CD4-positive, alpha-beta memory T cell (primary cell): Measurements from ENCODE around the gene KCTD13. TPM values are rescaled to one million over a fixed set of nuclear protein-coding genes. Genes with fewer than 3 reads are reported as not detected.
"Not testable (repeated sequence)": the region's sequence is repeated elsewhere in the genome, so short reads cannot be mapped to it uniquely, and the experiment has no call there.

Experiments
- CTCF ChIA-PET: fragments of 350-600 bp; sonication (Branson Sonifier 250); formaldehyde crosslinking; loops from one replicate; lab custom pipeline; 2021; ENCODE audit warnings: inconsistent platforms; ENCODE audit not compliant: partially characterized antibody; lab: Charles Lee
- POLR2A ChIA-PET: fragments of 350-600 bp; sonication (Branson Sonifier 250); formaldehyde crosslinking; loops from one replicate; lab custom pipeline; 2021; ENCODE audit not compliant: partially characterized antibody; lab: Charles Lee
- DNase-seq, 5 donors: peaks; one replicate each; pipeline versions ENCODE4 v3.0.0 to v3.0.0-alpha.2; 2020 to 2022; ENCODE audit warnings: mixed read lengths in 1 of 5
- H3K27ac ChIP-seq: one replicate; pipeline ENCODE4 v1.7.0; 2013; ENCODE audit warnings: low read depth, low read length
- H3K27me3 ChIP-seq: 2 replicates; pipeline ENCODE4 v1.7.0; 2013; ENCODE audit warnings: mild to moderate bottlenecking, low read length, moderate library complexity; ENCODE audit not compliant: insufficient read depth
- H3K36me3 ChIP-seq: 2 replicates; pipeline ENCODE4 v1.7.0; 2013; ENCODE audit warnings: mild to moderate bottlenecking, low read length, moderate library complexity; ENCODE audit not compliant: insufficient read depth
- H3K4me1 ChIP-seq: 2 replicates; pipeline ENCODE4 v1.7.0; 2013; ENCODE audit warnings: mild to moderate bottlenecking, low read length, moderate library complexity; ENCODE audit not compliant: insufficient read depth
- H3K4me3 ChIP-seq, 2 donors: one replicate each; pipeline ENCODE4 v1.7.0; 2013; ENCODE audit warnings: low read length in 2 of 2, mild to moderate bottlenecking in 1 of 2
- H3K9me3 ChIP-seq, 2 donors: one replicate each; pipeline ENCODE4 v1.7.0; 2013; ENCODE audit warnings: low read length in 2 of 2, control low read depth in 1 of 2; ENCODE audit not compliant: control insufficient read depth in 1 of 2
- H3K27ac Mint-ChIP-seq, 7 donors: one replicate each; pipeline ENCODE4 v1.8.0; 2020 to 2021; ENCODE audit warnings: mixed read lengths in 7 of 7, mild to moderate bottlenecking in 6 of 7, inconsistent platforms in 3 of 7, moderate library complexity in 3 of 7
- H3K27me3 Mint-ChIP-seq, 2 donors: one replicate each; pipeline ENCODE4 v1.8.0; 2020 to 2021; ENCODE audit warnings: mixed read lengths in 2 of 2
- H3K36me3 Mint-ChIP-seq, 2 donors: one replicate each; pipeline ENCODE4 v1.8.0; 2020 to 2021; ENCODE audit warnings: mixed read lengths in 2 of 2, inconsistent platforms in 1 of 2, mild to moderate bottlenecking in 1 of 2
- H3K4me1 Mint-ChIP-seq, 4 donors: one replicate each; pipeline ENCODE4 v1.8.0; 2020 to 2021; ENCODE audit warnings: mixed read lengths in 4 of 4, mild to moderate bottlenecking in 1 of 4
- H3K4me3 Mint-ChIP-seq, 8 donors: one replicate each; pipeline ENCODE4 v1.8.0; 2020 to 2021; ENCODE audit warnings: mixed read lengths in 8 of 8, mild to moderate bottlenecking in 7 of 8, moderate library complexity in 6 of 8, inconsistent platforms in 3 of 8
- H3K9me3 Mint-ChIP-seq, 8 donors: one replicate each; pipeline ENCODE4 v1.8.0; 2020 to 2021; ENCODE audit warnings: mixed read lengths in 8 of 8, mild to moderate bottlenecking in 5 of 8, inconsistent platforms in 3 of 8, moderate library complexity in 1 of 8
- intact Hi-C: fragments of 100-400 bp; cut with micrococcal nuclease; formaldehyde crosslinking; loops from one replicate; pipeline ENCODE4 v1.15.1; 2023
- polyA plus RNA-seq, 2 donors: library from polyadenylated mRNA; unstranded; fragments of 300-500 nt; fragmentation: Illumina TruSeq; gene quantifications; one replicate each; pipeline ENCODE4 v1.2.3, GENCODE V29; 2021
- total RNA-seq, 2 experiments: library from RNA; stranded (reverse); gene quantifications; one replicate each; pipeline ENCODE4 v1.2.3, GENCODE V29; 2021

Gene KCTD13
- total and polyA plus RNA-seq, 4 experiments from 2014 or later, result 6.0 to 87.3 (median 51.0) TPM

GRCh38 chr16:29897333-29897732, 28.7 kb downstream of the KCTD13 start:
- peaks cover 16 to 24% of the 10 kb centered on the region in 2 donors for H3K27me3 Mint-ChIP-seq
- no peaks in the 10 kb centered on the region for H3K36me3 ChIP-seq
- intact Hi-C loops, result no loop called here
- CTCF ChIA-PET, result no interaction called here
- no peaks in the 10 kb centered on the region for H3K9me3 ChIP-seq
- peaks cover 0 to 5% (median 3%) of the 10 kb centered on the region in 4 donors for H3K4me1 Mint-ChIP-seq
- POLR2A ChIA-PET, result no interaction called here
- peaks cover 0 to 3% (median 0%) of the 10 kb centered on the region in 8 donors for H3K9me3 Mint-ChIP-seq
- H3K4me1 ChIP-seq, result peaks cover 15% of the 10 kb centered on the region
- H3K27me3 ChIP-seq, result peaks cover 10% of the 10 kb centered on the region
- DNase-seq, result no peak
- no peak overlapping the region for H3K4me3 ChIP-seq
- peak overlapping the region in 1 of 8 donors; percentile 2 for H3K4me3 Mint-ChIP-seq
- H3K27ac Mint-ChIP-seq, result no peak overlapping the region
- no peaks in the 10 kb centered on the region for H3K36me3 Mint-ChIP-seq
- no peak overlapping the region for H3K27ac ChIP-seq

DNA sequence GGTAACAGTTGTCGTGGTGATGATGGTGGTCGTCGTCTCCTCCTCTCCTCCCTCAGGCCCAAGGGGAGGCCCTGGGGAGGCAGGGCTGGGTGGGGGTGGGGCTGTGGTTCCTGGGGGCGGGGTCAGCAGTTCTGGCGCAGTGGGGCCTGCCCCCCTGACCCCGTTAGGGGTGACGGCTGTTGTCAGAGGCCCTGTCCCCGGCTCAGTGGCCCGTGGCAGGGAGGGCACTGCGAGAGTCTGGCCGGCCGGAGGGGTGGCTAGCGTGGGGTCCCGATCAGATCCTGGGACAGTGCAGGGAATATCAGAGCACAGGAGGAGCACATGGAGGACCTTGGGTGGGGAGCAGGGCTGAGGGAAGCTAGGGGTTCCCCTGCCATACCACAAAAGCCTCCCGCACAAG, 29.2 kb downstream of the KCTD13 start:
- no peak overlapping the region for H3K4me3 ChIP-seq
- CTCF ChIA-PET, result no interaction called here
- no peak overlapping the region for H3K27ac ChIP-seq
- POLR2A ChIA-PET, result no interaction called here
- peaks cover 15% of the 10 kb centered on the region for H3K4me1 ChIP-seq
- no peak for DNase-seq
- intact Hi-C loops, result no loop called here
- Mint-ChIP-seq H3K4me1 (peaks cover 0 to 5% (median 3%) of the 10 kb centered on the region in 4 donors), H3K36me3 (no peaks in the 10 kb centered on the region), H3K9me3 (peaks cover 0 to 3% (median 0%) of the 10 kb centered on the region in 8 donors), H3K4me3 (no peak overlapping the region), H3K27me3 (peaks cover 16 to 24% of the 10 kb centered on the region in 2 donors), H3K27ac (no peak overlapping the region)
- H3K9me3 ChIP-seq, result no peaks in the 10 kb centered on the region
- no peaks in the 10 kb centered on the region for H3K36me3 ChIP-seq
- H3K27me3 ChIP-seq, result peaks cover 10% of the 10 kb centered on the region

DNA sequence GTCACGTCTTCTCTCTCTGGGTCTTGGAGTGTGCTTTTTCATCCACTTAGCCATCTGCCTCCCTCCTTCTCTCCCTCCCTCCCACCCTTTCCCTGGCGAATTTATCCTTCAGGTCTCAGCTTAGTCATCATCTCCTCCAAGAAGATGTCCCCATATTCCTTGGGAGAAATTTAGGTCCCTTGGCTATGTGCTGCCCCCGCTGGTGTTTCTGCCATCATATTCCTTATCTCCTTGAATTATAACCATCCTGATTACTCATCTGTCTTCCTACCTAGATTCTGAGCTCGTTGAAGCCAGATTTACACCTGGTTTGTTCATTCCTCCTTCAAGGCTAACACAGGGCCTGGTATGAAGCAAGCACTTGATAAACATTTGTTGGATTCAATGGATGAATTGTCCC, 31.7 kb downstream of the KCTD13 start:
- CTCF ChIA-PET, result interaction anchor here (0.6 kb wide), 1 partner anchor 15 kb away, joined by 3 read pairs; no protein-coding TSS in a partner anchor
- no peak overlapping the region for H3K27ac ChIP-seq
- no peaks in the 10 kb centered on the region for H3K36me3 Mint-ChIP-seq
- peaks cover 16 to 24% of the 10 kb centered on the region in 2 donors for H3K27me3 Mint-ChIP-seq
- H3K27ac Mint-ChIP-seq, result no peak overlapping the region
- no peak overlapping the region for H3K4me3 ChIP-seq
- intact Hi-C loops, result no loop called here
- H3K36me3 ChIP-seq, result no peaks in the 10 kb centered on the region
- peaks cover 0 to 3% (median 0%) of the 10 kb centered on the region in 8 donors for H3K9me3 Mint-ChIP-seq
- POLR2A ChIA-PET, result interaction anchor here (0.7 kb wide), 1 partner anchor 69 kb away, joined by 3 read pairs; no protein-coding TSS in a partner anchor
- H3K4me3 Mint-ChIP-seq, result no peak overlapping the region
- H3K9me3 ChIP-seq, result no peaks in the 10 kb centered on the region
- no peak for DNase-seq
- no peaks in the 10 kb centered on the region for H3K4me1 Mint-ChIP-seq
- H3K27me3 ChIP-seq, result peaks cover 10% of the 10 kb centered on the region
- H3K4me1 ChIP-seq, result peaks cover 5% of the 10 kb centered on the region

GRCh38 chr16:29893553-29893952, 32.5 kb downstream of the KCTD13 start:
- no peak overlapping the region for H3K27ac ChIP-seq
- Mint-ChIP-seq H3K4me1 (no peaks in the 10 kb centered on the region), H3K4me3 (no peak overlapping the region), H3K9me3 (peaks cover 0 to 3% (median 0%) of the 10 kb centered on the region in 8 donors), H3K27ac (no peak overlapping the region), H3K27me3 (peaks cover 13 to 23% of the 10 kb centered on the region in 2 donors), H3K36me3 (no peaks in the 10 kb centered on the region)
- peaks cover 10% of the 10 kb centered on the region for H3K27me3 ChIP-seq
- intact Hi-C loops, result no loop called here
- DNase-seq, result no peak
- no peak overlapping the region for H3K4me3 ChIP-seq
- ChIA-PET CTCF (no interaction called here), POLR2A (no interaction called here)
- no peaks in the 10 kb centered on the region for H3K36me3 ChIP-seq
- H3K9me3 ChIP-seq, result no peaks in the 10 kb centered on the region
- no peaks in the 10 kb centered on the region for H3K4me1 ChIP-seq

- H3K36me3 Mint-ChIP-seq, result no peaks in the 10 kb centered on the region
- intact Hi-C loops, result no loop called here
- peaks cover 0 to 2% (median 0%) of the 10 kb centered on the region in 8 donors for H3K9me3 Mint-ChIP-seq
- H3K4me3 Mint-ChIP-seq, result no peak overlapping the region
- no peak overlapping the region for H3K27ac Mint-ChIP-seq
- H3K27me3 ChIP-seq, result no peaks in the 10 kb centered on the region
- H3K4me1 Mint-ChIP-seq, result no peaks in the 10 kb centered on the region
- H3K9me3 ChIP-seq, result no peaks in the 10 kb centered on the region
- CTCF ChIA-PET, result no interaction called here
- peaks cover 7 to 13% of the 10 kb centered on the region in 2 donors for H3K27me3 Mint-ChIP-seq
- no peak overlapping the region for H3K4me3 ChIP-seq
- H3K27ac ChIP-seq, result no peak overlapping the region
- no peaks in the 10 kb centered on the region for H3K36me3 ChIP-seq
- DNase-seq, result no peak
- POLR2A ChIA-PET, result no interaction called here
- no peaks in the 10 kb centered on the region for H3K4me1 ChIP-seq
These were observed 33.6 kb downstream of the KCTD13 start for GRCh38 chr16:29892458-29892813.

GRCh38 chr16:29891525-29892457, 34.2 kb downstream of the KCTD13 start:
- H3K9me3 Mint-ChIP-seq, result no peaks in the 10 kb centered on the region
- Histone ChIP-seq H3K27ac (no peak overlapping the region), H3K36me3 (no peaks in the 10 kb centered on the region), H3K9me3 (no peaks in the 10 kb centered on the region), H3K27me3 (no peaks in the 10 kb centered on the region), H3K4me1 (no peaks in the 10 kb centered on the region), H3K4me3 (no peak overlapping the region)
- no peak overlapping the region for H3K4me3 Mint-ChIP-seq
- no peak overlapping the region for H3K27ac Mint-ChIP-seq
- peaks cover 4 to 10% of the 10 kb centered on the region in 2 donors for H3K27me3 Mint-ChIP-seq
- ChIA-PET CTCF (no interaction called here), POLR2A (no interaction called here)
- no peaks in the 10 kb centered on the region for H3K4me1 Mint-ChIP-seq
- no peaks in the 10 kb centered on the region for H3K36me3 Mint-ChIP-seq
- intact Hi-C loops, result no loop called here
- DNase-seq, result no peak

DNA sequence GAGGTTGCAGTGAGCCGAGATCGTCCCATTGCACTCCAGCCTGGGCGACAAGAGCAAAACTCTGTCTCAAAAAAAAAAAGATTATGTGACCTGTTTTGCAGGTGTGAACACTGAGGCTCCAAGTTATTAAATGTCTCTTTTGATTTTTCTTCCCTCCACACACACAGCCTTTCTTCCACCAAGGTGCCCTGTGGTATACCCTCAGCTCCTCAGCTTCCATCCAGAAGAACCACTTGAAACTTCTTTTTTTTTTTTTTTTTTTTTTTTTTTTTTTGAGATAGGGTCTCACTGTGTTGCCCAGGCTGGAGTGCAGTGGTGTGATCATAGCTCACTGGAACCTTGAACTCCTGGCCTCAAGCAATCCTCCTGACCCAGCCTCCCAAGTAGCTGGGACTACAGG, 36.7 kb downstream of the KCTD13 start:
- CTCF ChIA-PET, result interaction anchor here (0.7 kb wide), 1 partner anchor 192 kb away, joined by 3 read pairs; no protein-coding TSS in a partner anchor
- intact Hi-C loops, H3K36me3 ChIP-seq, H3K4me1 ChIP-seq, H3K27ac ChIP-seq, H3K9me3 ChIP-seq, DNase-seq, H3K4me3 ChIP-seq, POLR2A ChIA-PET, H3K9me3 Mint-ChIP-seq, H3K36me3 Mint-ChIP-seq, H3K4me3 Mint-ChIP-seq, H3K27me3 Mint-ChIP-seq, H3K27me3 ChIP-seq, H3K4me1 Mint-ChIP-seq, H3K27ac Mint-ChIP-seq: not testable (repeated sequence)
